M059J (cell line): ENCODE data around the gene DENND6B. TPM values are rescaled to one million over a fixed set of nuclear protein-coding genes. Genes with fewer than 3 reads are reported as not detected.

Experiments used
- DNase-seq: peaks from one replicate; pipeline ENCODE4 v3.0.0-alpha.2; 2012; ENCODE audit warnings: low read depth
- total RNA-seq: library from RNA; depleted of rRNA; stranded (reverse); fragments of >200 nt; shearing (Covaris generic); gene quantifications from 2 replicates; pipeline ENCODE4 v1.2.3, GENCODE V29; 2014

The DENND6B gene
- total RNA-seq, 1 experiment from 2014 or later: 0.71 TPM

- no peak for DNase-seq
Observed at GRCh38 chr22:50315289-50316113, 11.3 kb downstream of the DENND6B start.

DNA sequence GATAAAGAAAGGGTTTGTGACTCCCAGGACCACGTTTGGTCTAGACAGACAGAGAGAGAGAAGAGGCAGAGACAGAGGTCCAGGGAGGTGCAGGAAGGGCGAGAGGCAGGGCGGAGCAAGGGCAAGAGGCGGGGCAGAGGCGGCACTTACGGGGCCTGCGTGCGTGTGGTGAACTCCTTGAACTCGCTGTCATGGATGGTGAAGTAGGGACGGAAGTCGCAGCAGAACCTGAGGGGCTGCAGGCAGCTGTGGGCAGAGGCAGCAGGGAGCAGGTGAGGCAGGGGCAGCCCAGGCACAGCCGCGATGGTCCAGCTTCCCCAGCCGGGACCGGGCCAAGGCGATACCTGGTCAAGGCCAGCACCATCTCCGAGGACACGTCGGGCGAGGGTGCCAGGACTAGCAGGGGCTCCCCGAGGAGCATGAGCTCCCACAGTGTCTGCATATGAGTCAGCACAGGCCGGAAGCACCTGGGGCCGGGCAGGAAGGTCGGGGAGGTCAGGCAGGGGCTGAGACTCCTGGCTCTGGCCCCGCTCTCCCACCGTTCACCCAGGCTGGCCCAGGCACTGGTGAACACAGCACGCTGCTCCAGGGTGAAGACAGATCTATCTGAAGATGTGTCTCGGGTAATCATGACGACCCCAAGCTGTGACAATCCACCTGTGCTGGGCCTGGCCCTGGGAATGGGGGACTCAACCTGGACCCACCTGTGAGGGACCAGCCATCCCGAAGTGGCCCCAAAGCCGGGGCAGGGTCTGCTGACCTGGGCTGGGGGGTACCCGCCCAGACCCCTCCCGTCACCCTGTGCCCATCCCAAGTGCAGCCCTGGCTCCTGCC, 12.1 kb downstream of the DENND6B start:
- no peak for DNase-seq

DNA sequence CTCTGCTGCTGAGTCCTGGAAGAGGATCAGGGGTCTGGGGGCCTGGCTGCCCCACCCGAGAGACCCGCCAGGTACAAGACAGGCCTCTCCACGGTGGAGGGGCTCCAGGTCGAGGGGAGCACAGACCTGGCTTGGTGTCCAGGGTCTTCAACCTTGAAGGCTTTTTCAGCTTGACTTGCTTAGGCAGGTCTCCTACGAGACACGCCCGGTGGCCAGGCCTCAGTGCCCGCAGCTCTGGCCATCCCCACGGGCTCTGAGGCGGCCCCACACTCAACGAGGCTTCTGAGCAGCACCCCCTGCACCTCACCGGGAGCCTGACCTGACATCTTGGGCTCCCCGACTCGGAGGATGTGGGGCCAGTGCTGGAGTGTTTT, 12.7 kb downstream of the DENND6B start:
- DNase-seq: no peak

DNA sequence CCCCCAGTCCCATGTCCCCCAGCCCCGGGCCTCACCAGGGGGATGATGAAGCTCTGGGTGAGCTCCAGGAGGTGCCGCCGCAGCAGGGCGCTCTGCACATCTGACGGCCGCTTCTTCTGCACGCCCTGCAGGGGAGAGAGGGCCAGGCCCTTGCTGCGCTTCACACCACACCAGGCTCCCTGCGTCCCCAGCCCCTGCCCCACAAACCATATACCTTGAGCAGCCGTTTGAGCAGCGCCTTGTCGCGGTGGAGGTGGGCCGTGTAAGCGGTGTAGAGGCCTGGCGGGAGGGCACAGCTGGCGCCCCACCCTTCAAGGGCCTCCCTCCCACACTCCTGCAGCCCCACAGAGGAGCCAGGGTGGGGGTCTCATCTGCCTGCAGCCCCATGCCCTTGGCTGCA, 13.2 kb downstream of the DENND6B start:
- no peak for DNase-seq

- no peak for DNase-seq
Observed at GRCh38 chr22:50313021-50313420, 13.8 kb downstream of the DENND6B start.

DNA sequence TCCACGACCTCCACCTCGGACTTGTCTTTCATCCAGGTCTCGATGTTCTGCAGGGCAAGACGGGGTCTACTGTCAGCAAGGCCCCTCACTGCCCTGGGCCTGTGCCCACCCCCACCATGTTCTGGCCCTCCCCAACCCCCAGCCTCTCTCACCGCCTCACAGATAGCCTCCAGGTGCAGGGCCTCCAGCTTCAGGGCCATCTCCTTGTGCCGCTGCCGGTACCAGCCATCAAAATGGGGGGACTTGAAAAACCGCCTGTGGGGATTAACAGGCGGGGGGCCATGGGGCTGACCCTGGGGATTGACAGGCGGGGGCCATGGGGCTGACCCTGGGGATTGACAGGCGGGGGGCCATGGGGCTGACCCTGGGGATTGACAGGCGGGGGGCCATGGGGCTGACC, 14.4 kb downstream of the DENND6B start:
- DNase-seq: no peak

GRCh38 chr22:50311606-50312351, 15.0 kb downstream of the DENND6B start:
- no peak for DNase-seq

- DNase-seq: no peak
Observed at GRCh38 chr22:50310949-50311444, 15.8 kb downstream of the DENND6B start.

GRCh38 chr22:50310031-50310722, 16.6 kb downstream of the DENND6B start:
- no peak for DNase-seq

GRCh38 chr22:50309601-50309991, 17.2 kb downstream of the DENND6B start:
- DNase-seq: no peak

GRCh38 chr22:50308986-50309600, 17.7 kb downstream of the DENND6B start:
- no peak for DNase-seq

DNA sequence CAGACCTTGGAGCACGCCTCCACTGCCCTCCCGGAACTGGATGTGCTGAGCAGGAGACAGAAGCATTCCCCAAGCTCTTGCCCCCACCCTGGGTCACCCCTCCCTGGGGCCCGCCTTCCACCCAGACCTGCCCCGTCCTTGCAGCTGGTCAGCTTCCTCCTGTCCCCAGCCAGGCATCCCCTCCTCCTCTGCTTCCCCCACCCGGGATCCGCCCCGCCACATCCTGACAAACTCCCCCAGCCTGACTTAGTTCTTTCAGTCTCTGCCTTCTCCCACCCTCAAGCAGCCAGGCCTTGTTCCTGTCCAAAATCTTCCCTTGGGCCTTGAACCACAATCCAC, 18.2 kb downstream of the DENND6B start:
- DNase-seq: no peak

- DNase-seq: no peak
Observed at GRCh38 chr22:50307890-50308596, 18.8 kb downstream of the DENND6B start.

GRCh38 chr22:50306753-50307749, 19.8 kb downstream of the DENND6B start, which contains the start of gene PLXNB2:
Gene PLXNB2 (minus strand): TSS chr22:50307646. CDS start chr22:50290584, 17,062 bp downstream.
- DNase-seq: peak; percentile 72

- peak; percentile 93 for DNase-seq
Observed at GRCh38 chr22:50305923-50306566, 20.8 kb downstream of the DENND6B start.

DNA sequence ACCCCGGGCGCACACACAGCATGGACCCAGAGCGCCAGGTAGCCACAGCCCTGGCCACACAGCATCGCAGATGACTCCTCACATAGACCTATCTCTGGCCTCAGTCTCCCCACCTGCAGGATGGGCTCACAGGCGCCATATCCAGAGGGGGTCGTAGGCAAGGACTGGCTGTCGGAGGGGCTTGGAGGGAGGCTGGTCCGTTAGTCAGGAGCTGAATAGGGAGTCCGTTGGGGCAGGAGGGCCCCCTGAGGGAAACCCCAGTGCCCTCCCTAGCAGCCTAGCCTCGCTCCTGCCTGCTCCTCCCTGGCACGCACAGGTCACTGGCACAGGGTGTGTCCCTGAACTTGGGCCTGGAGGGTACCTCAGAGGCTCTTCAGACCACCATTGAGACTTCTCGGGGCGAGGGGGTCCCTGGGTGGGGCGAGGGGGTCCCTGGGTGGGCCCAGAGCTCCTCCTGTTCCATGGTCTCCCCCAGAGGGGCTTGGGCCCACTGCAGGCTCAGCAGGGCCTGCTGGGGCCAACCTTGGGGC, 21.4 kb downstream of the DENND6B start:
- DNase-seq: no peak

GRCh38 chr22:50304528-50305392, 22.1 kb downstream of the DENND6B start:
- no peak for DNase-seq
